ENCODE results near the gene NRXN2. TPM values are rescaled to one million over a fixed set of nuclear protein-coding genes. Genes with fewer than 3 reads are reported as not detected.

Gene NRXN2
- total RNA-seq, 2 experiments from 2014 or later = 0.08 TPM; not detected in 1

DNA sequence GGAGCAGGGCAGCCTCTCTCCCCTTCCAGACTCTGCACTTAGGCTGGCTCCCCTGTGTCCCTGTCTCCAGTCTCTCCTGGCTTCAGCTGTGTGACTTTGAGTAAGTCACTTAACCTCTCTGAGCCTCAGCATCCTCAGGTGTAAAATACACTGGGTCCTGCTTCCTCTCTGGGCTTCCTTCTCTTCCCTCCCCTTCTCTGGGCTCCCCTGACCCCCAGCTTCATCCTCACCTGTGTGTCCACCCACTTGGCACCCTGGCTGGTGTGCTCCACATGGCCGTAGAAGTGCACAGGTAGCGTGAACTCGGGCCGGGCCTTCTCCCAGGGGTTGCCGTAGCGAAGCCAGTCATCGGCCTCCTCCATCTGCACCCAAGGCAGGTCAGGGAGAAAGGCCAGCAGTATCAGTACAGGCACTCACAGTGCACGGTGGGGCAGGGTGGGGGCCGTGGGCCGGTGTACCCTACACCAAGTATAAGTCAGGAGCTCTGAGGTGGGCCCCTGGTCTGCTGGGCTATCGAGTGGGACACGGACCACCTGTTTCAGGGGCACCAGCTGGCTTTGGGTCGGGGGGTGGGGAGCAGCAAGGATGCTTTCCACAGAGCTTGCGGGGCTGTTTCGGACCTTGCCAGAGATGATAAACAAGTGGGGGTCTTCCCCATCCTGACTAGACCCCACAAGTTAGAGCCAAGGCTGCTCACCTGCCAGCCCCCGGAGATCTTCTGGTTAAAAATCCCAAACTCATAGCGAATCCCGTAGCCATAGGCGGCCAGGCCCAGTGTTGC, 34.7 kb upstream of the NRXN2 start:
- Mint-ChIP-seq H3K36me3 (ENCODE audit: low read depth) (peaks cover 24% of the 10 kb centered on the region), H3K27me3 (no peaks in the 10 kb centered on the region), H3K27ac (no peak overlapping the region), H3K4me1 (peaks cover 31% of the 10 kb centered on the region), H3K9me3 (no peaks in the 10 kb centered on the region), H3K4me3 (no peak overlapping the region)
- no peak for DNase-seq
- ChIA-PET CTCF (interaction anchor here (11.8 kb wide), 1 partner anchor 13 kb away, joined by 132 read pairs; the partner anchor contains the start of gene RASGRP2), POLR2A (interaction anchor here (0.6 to 13.2 kb wide), 3 partner anchors 10 to 19 kb away, joined by 3 to 435 read pairs (median 3); partner anchors contain the start of gene RASGRP2)

DNA sequence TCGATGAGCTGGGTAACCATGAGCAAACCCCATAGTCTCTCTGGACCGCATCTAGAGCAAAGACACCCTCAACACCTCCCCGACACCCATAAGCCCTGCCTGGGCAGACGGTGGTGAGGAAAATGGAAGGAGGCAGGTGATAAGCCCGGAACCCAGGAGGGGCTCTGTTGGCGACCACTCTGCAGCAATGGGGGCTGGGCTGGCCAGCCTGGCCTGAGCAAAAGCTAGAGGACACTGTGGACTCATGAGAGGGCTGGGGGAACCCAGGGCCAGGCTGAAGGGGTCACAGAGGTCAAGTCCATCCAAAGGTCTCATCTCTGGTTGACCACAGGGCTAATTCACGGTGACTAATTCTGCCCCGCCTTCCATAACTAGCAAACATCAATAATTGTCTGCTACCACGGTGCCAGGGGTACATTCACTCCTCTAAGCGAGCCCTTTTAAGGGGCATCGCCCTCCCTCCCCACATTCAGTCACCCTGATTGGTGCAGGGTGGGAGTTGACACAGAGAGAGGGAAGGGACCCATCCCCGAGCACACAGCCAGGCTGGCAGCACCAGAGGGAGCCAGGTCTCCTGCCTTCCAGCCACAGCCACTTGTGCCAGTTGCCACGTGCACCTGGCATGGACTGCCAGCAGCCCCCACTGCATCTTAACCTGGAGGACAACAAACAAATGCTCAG, 32.8 kb upstream of the NRXN2 start:
- no peak for DNase-seq
- Mint-ChIP-seq H3K27me3 (no peaks in the 10 kb centered on the region), H3K9me3 (no peaks in the 10 kb centered on the region), H3K4me3 (no peak overlapping the region), H3K36me3 (ENCODE audit: low read depth) (peaks cover 17% of the 10 kb centered on the region), H3K4me1 (peaks cover 21% of the 10 kb centered on the region), H3K27ac (no peak overlapping the region)
- ChIA-PET CTCF (interaction anchor here (1.4 to 11.8 kb wide), 2 partner anchors 11 to 15 kb away, joined by 3 to 132 read pairs; partner anchors contain the start of gene RASGRP2), POLR2A (interaction anchor here (0.7 to 2.4 kb wide), 3 partner anchors 8 to 11 kb away, joined by 3 to 15 read pairs (median 5); partner anchors contain the start of gene RASGRP2)

DNA sequence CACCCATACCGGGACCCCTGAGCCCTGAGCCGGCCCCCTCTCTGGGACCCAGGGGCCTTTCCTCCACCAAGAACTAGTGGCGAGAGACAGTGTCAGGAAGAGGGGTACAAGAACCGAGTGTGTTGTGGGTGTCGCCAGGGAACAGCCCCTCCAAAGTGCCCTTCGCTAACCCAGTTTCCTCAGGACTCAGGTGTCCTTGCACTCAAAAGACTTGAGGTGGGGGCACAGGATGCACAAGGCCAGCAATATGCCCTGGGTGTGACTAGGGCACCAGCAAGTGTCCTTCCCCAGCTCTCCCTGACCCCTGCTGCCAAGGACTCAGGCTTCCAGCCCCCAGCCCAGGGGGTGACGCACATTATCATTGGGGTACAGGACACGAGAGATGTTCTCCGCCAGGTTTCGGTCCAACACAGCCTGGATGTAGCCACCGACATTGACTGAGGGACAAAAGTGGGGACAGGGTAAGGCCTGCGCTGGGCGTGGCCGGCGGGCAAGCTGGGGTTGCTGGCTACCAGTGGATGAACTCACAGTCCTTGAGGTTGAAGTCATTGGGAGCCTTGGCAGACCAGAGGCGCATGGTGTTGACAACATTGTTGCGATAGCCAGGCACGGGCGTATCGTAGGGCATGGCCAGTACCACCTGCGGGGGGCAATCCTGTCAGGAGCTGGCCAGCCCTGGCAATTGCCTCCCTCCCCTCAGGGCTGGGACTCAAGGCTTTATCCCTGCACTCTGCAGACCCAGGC, 32.1 kb upstream of the NRXN2 start:
- H3K4me3 Mint-ChIP-seq = no peak overlapping the region
- CTCF ChIA-PET = interaction anchor here (0.5 to 11.8 kb wide), 3 partner anchors 10 to 91 kb away, joined by 3 to 132 read pairs (median 4); partner anchors contain the start of gene RASGRP2
- H3K36me3 Mint-ChIP-seq (ENCODE audit: low read depth) = peaks cover 21% of the 10 kb centered on the region
- no peaks in the 10 kb centered on the region for H3K9me3 Mint-ChIP-seq
- H3K27me3 Mint-ChIP-seq = no peaks in the 10 kb centered on the region
- no peak overlapping the region for H3K27ac Mint-ChIP-seq
- POLR2A ChIA-PET = interaction anchor here (0.7 to 2.4 kb wide), 3 partner anchors 8 to 10 kb away, joined by 3 to 15 read pairs (median 5); partner anchors contain the start of gene RASGRP2
- H3K4me1 Mint-ChIP-seq = peaks cover 21% of the 10 kb centered on the region
- DNase-seq = no peak

DNA sequence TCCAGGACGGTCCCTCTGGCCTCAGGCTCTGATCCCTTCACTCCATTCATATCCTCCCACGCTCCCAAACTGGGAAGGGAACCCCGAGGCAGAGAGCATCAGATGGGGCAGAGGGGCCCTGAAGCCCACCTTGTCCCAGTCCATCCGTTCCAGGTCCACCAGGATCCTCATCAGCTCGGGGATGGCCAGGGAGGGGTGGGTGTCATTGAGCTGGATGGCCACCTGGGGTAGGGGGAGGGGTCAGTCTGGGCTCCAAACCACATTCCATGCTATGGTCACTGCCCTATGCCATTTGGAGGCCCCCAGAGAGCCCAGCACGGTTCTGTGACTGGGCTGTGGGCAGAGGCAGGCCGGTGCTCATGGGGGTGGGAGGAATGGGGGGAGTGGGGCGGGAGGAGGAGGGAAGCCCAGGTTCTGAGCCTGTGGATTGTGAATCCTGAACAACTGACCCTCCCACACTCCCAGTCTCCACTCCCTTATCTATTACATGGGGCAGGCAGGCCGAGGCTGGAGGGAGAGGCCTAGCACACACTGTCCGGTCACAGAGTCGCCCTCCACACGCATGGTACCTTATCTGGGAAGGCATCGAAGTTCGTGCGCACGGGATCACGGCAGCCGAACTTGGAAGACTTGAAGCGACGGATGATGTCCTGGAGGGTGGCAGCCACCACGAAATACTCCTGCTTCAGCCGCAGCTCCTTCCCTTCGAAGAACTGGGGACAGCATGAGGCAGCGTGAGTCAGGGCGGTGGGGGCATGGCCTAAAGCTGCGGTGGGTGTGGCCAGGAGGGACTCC, 31.3 kb upstream of the NRXN2 start:
- ChIA-PET CTCF (interaction anchor here (0.5 kb wide), 1 partner anchor 90 kb away, joined by 4 read pairs; no protein-coding TSS in a partner anchor), POLR2A (interaction anchor here (1.8 to 15.7 kb wide), 3 partner anchors 8 to 9 kb away, joined by 5 to 435 read pairs (median 15); partner anchors contain the start of genes PYGM and RASGRP2)
- Mint-ChIP-seq H3K36me3 (ENCODE audit: low read depth) (peaks cover 19% of the 10 kb centered on the region), H3K9me3 (no peaks in the 10 kb centered on the region), H3K27ac (no peak overlapping the region), H3K27me3 (no peaks in the 10 kb centered on the region), H3K4me3 (no peak overlapping the region), H3K4me1 (peaks cover 18% of the 10 kb centered on the region)
- no peak for DNase-seq

DNA sequence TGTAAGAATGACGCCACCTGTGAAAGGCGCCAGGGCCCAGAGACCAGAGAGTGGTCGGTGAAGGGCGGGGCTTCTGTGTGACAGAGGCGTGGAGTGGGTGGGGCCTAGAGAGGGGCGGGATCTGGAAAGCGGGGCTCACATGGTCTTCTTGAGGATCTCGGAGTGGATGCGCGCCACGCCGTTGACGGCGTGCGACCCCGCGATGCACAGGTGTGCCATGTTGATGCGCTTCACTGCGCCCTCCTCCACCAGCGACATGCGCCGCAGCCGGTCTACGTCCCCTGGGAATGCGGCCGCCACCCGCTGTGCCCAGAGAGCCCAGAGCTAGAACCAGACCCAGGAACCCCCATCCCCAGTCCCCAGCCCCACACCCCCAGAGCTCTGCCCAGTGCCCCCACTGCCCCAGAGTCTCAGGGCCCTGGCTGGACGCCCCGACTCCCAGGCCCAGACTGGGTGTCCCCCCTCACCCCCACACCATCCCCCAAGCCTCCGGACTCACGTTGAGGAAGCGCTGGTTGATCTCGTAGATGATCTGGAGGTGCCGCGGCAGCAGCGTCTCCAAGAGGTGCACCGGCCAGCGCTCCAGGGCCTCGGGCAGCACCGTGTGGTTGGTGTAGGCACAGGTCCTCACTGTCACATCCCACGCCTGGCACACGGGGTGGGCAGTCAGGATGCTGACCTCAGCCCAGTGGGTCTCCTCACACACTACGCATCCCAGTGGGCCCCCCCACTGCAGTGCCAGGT, 30.6 kb upstream of the NRXN2 start:
- Mint-ChIP-seq H3K4me3 (no peak overlapping the region), H3K27ac (no peak overlapping the region), H3K36me3 (ENCODE audit: low read depth) (peaks cover 19% of the 10 kb centered on the region), H3K27me3 (no peaks in the 10 kb centered on the region), H3K9me3 (no peaks in the 10 kb centered on the region), H3K4me1 (peaks cover 18% of the 10 kb centered on the region)
- no peak for DNase-seq
- ChIA-PET POLR2A (interaction anchor here (1.1 to 15.7 kb wide), 4 partner anchors 9 to 25 kb away, joined by 4 to 435 read pairs (median 10); partner anchors contain the start of genes PYGM, RASGRP2 and SF1), CTCF (interaction anchor here (1.5 kb wide), 1 partner anchor 7 kb away, joined by 5 read pairs; no protein-coding TSS in a partner anchor)

DNA sequence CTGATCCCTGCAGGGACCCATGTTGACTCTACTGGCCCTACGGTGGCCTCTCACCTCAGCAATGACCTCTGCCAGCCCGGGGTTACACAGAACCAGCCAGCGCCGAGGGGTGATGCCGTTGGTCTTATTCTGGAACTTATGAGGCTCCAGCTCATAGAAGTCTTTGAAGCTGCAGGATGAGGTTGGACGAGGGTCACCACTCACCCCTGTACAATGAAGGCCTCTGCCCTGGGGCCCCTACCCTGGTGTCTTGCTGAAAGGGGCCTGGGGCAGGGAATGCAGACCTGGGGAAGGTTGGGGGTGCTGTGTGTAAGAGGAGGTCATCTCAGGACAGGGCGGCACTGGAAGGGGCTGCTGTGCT, 30.0 kb upstream of the NRXN2 start:
- no peaks in the 10 kb centered on the region for H3K27me3 Mint-ChIP-seq
- H3K4me1 Mint-ChIP-seq = peaks cover 22% of the 10 kb centered on the region
- H3K27ac Mint-ChIP-seq = no peak overlapping the region
- ChIA-PET POLR2A (interaction anchor here (1.1 to 15.7 kb wide), 4 partner anchors 9 to 25 kb away, joined by 4 to 435 read pairs (median 6); partner anchors contain the start of genes PYGM, RASGRP2 and SF1), CTCF (interaction anchor here (1.0 to 1.5 kb wide), 2 partner anchors 8 to 15 kb away, joined by 3 to 5 read pairs; no protein-coding TSS in a partner anchor)
- H3K9me3 Mint-ChIP-seq = no peaks in the 10 kb centered on the region
- no peak for DNase-seq
- H3K4me3 Mint-ChIP-seq = no peak overlapping the region
- H3K36me3 Mint-ChIP-seq (ENCODE audit: low read depth) = peaks cover 24% of the 10 kb centered on the region

DNA sequence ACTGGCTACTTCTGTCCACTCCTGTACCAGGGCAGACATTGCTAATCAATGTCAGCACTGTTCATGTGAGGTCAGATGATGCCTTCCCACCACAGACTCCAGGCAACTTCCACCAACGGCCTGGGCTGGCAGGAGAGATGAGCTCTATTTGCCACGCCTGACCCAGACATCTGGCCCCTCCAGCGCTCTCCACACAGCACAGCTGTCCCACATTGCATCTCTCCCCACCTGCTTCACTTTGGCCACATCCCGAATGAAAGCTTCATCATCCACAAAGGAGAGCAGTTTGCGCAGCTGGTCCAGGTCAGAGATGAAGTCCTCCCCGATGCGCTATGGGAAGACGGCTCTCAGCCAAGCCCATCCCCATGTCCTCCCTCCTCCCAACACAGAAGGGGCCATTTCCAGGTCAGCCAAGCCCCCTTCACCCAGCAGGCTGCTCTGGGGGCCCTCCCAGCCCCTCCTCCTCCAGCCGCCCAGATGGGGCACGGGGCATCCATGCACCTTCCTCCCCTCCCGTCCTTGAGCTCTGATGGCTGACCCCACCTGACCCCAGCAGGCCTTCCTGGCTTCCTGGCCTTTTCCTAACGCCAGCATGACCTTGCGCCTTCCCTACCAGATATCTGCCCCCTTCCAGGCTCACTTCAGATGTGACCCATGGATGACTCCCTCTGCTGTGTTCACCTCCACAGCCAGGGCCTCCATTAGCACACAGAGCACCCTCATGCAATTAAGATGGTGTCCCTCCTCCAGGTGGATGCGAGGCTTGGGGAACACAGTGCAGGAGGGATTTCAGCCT, 29.4 kb upstream of the NRXN2 start:
- no peaks in the 10 kb centered on the region for H3K27me3 Mint-ChIP-seq
- no peak overlapping the region for H3K4me3 Mint-ChIP-seq
- DNase-seq = no peak
- no peaks in the 10 kb centered on the region for H3K9me3 Mint-ChIP-seq
- H3K36me3 Mint-ChIP-seq (ENCODE audit: low read depth) = peaks cover 26% of the 10 kb centered on the region
- peaks cover 25% of the 10 kb centered on the region for H3K4me1 Mint-ChIP-seq
- CTCF ChIA-PET = interaction anchor here (1.0 to 1.5 kb wide), 2 partner anchors 9 to 16 kb away, joined by 3 to 5 read pairs; no protein-coding TSS in a partner anchor
- no peak overlapping the region for H3K27ac Mint-ChIP-seq
- POLR2A ChIA-PET = interaction anchor here (1.1 to 15.7 kb wide), 4 partner anchors 8 to 26 kb away, joined by 4 to 435 read pairs (median 6); partner anchors contain the start of genes PYGM, RASGRP2 and SF1

DNA sequence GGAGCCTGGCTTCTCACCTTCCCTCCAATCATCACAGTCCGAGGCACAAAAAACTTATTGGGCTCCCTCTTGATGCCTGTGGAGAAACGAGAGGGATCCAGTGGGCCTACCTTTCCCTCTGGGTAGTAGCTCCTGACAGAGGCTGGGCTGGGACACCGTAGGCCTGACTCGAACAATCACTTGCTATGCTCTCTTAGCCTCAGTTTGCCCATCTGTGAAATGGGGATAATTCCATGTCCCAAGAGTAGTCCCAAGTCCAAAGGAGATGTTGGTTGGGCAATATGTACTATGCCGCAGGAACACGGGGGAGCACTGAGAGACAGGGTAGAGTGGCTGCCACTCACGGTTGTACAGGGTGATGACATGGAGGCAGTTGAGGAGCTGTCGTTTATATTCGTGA, 28.6 kb upstream of the NRXN2 start:
- Mint-ChIP-seq H3K36me3 (ENCODE audit: low read depth) (peaks cover 26% of the 10 kb centered on the region), H3K9me3 (no peaks in the 10 kb centered on the region), H3K27me3 (no peaks in the 10 kb centered on the region), H3K4me1 (peaks cover 30% of the 10 kb centered on the region), H3K4me3 (no peak overlapping the region), H3K27ac (no peak overlapping the region)
- ChIA-PET CTCF (no interaction called here), POLR2A (interaction anchor here (1.3 to 15.7 kb wide), 3 partner anchors 11 to 27 kb away, joined by 5 to 435 read pairs (median 6); partner anchors contain the start of genes PYGM and SF1)
- no peak for DNase-seq

DNA sequence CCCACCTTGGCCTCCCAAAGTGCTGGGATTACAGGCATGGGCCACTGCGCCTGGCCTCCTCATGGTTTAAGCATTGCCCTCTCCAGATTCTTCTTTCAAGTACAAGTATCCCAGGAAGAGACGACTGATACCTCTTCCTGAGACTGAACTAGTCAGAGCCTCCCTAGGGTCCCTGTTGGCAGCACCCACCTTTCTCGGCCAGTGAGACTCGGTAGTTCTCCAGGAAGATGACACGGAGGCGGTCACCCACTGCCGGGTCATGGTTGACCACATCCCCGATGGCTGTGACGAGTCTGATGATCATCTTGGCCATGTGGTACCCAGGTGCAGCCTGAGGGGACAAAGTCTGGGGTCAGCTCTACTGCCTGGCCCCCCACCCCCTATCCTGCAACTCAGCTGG, 28.1 kb upstream of the NRXN2 start:
- Mint-ChIP-seq H3K9me3 (no peaks in the 10 kb centered on the region), H3K27me3 (no peaks in the 10 kb centered on the region), H3K4me1 (peaks cover 34% of the 10 kb centered on the region), H3K27ac (no peak overlapping the region), H3K4me3 (no peak overlapping the region), H3K36me3 (ENCODE audit: low read depth) (peaks cover 26% of the 10 kb centered on the region)
- CTCF ChIA-PET = interaction anchor here (1.3 kb wide), 1 partner anchor 9 kb away, joined by 4 read pairs; no protein-coding TSS in a partner anchor
- DNase-seq = no peak
- POLR2A ChIA-PET = interaction anchor here (1.1 to 15.7 kb wide), 2 partner anchors 12 to 21 kb away, joined by 3 to 435 read pairs; partner anchors contain the start of gene PYGM

DNA sequence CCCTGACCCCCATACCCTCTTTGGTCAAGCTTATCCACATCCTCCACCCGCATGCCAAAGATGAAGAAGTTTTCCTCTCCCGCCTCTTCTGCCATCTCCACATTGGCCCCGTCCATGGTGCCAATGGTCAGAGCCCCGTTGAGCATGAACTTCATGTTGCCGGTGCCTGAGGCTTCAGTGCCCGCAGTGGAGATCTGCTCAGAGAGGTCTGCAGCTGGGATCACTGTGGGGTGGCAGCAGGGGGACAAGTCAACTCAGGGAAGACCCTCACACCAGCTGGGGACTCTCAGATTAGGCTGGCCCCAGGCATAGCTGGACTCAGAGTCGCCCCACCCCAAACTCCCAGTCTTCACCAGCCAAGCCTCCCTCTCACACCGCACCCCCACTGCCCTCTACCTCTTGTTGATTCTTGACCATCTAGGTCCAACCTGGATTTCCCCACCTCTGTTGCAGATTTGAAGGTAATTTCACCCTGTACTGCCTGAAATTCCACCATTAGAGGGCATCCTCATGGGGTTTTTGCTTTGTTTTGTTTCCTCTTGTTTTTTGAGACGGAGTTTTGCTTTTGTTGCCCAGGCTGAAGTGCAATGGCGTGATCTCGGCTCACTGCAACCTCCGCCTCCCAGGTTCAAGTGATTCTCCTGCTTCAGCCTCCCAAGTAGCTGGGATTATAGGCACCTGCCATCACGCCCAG, 27.5 kb upstream of the NRXN2 start:
- H3K27me3 Mint-ChIP-seq = no peaks in the 10 kb centered on the region
- H3K9me3 Mint-ChIP-seq = no peaks in the 10 kb centered on the region
- POLR2A ChIA-PET = interaction anchor here (1.1 to 15.7 kb wide), 2 partner anchors 12 to 21 kb away, joined by 3 to 435 read pairs; partner anchors contain the start of gene PYGM
- no peak overlapping the region for H3K4me3 Mint-ChIP-seq
- H3K4me1 Mint-ChIP-seq = peaks cover 38% of the 10 kb centered on the region
- DNase-seq = no peak
- peaks cover 26% of the 10 kb centered on the region for H3K36me3 Mint-ChIP-seq (ENCODE audit: low read depth)
- CTCF ChIA-PET = interaction anchor here (1.3 kb wide), 1 partner anchor 10 kb away, joined by 4 read pairs; no protein-coding TSS in a partner anchor
- H3K27ac Mint-ChIP-seq = peak overlapping the region; percentile 33

All from activated CD4-positive, alpha-beta memory T cell treated with anti-CD3 and anti-CD28 coated beads, Interleukin-2, amount 10 ng/mL, durations not matched to agents 7 days and 5 days (primary cell).